GM18511 (cell line): Measurements from ENCODE around the gene RPS3.
"Not testable (repeated sequence)": the region's sequence is repeated elsewhere in the genome, so short reads cannot be mapped to it uniquely, and the experiment has no call there.

Source experiments
- ATAC-seq: cut with Tn5 transposase; IDR thresholded peaks from one replicate; pipeline ENCODE4 v1.9.1; 2021; ENCODE audit warnings: mild to moderate bottlenecking, moderate library complexity; ENCODE audit not compliant: unreplicated experiment

RPS3 gene

GRCh38 chr11:75399344-75400145, at the start of gene RPS3:
TSS of gene RPS3 (plus strand) at chr11:75399518. CDS start at chr11:75399548, 30 bp downstream.
- ATAC-seq, result peak; percentile 87

- ATAC-seq, result no peak
Measured at GRCh38 chr11:75349521-75350116, 49.7 kb upstream of the RPS3 start.

- no peak for ATAC-seq
Measured at GRCh38 chr11:75350122-75350742, 49.1 kb upstream of the RPS3 start.

GRCh38 chr11:75350743-75351540, 48.4 kb upstream of the RPS3 start:
- peak; percentile 33 for ATAC-seq

- no peak for ATAC-seq
Measured at GRCh38 chr11:75351541-75351790, 47.9 kb upstream of the RPS3 start, which contains the start of gene ARRB1. TSS of gene ARRB1 (minus strand) at chr11:75351661. CDS start at chr11:75351607, 54 bp downstream.

GRCh38 chr11:75351791-75352587, 47.3 kb upstream of the RPS3 start:
- ATAC-seq, result peak; percentile 45

- ATAC-seq, result no peak
Measured at GRCh38 chr11:75352588-75353206, 46.6 kb upstream of the RPS3 start.

- ATAC-seq, result no peak
Measured at GRCh38 chr11:75355051-75355450, 44.3 kb upstream of the RPS3 start.

GRCh38 chr11:75356613-75357012, 42.7 kb upstream of the RPS3 start:
- no peak for ATAC-seq

GRCh38 chr11:75362285-75362684, 37.0 kb upstream of the RPS3 start:
- ATAC-seq, result not testable (repeated sequence)

- ATAC-seq, result no peak
Measured at GRCh38 chr11:75365711-75366181, 33.6 kb upstream of the RPS3 start.

GRCh38 chr11:75366826-75367225, 32.5 kb upstream of the RPS3 start:
- not testable (repeated sequence) for ATAC-seq

GRCh38 chr11:75369560-75370255, 29.6 kb upstream of the RPS3 start:
- no peak for ATAC-seq

- no peak for ATAC-seq
Measured at GRCh38 chr11:75371949-75372876, 27.1 kb upstream of the RPS3 start.

GRCh38 chr11:75373201-75373600, 26.1 kb upstream of the RPS3 start:
- no peak for ATAC-seq

- ATAC-seq, result no peak
Measured at GRCh38 chr11:75374646-75375045, 24.7 kb upstream of the RPS3 start.

GRCh38 chr11:75375626-75376025, 23.7 kb upstream of the RPS3 start:
- ATAC-seq, result no peak

- no peak for ATAC-seq
Measured at GRCh38 chr11:75376175-75376574, 23.1 kb upstream of the RPS3 start.
